Breast epithelium (tissue), 4 donors: ENCODE results near the gene NOL7. TPM values are rescaled to one million over a fixed set of nuclear protein-coding genes. Genes with fewer than 3 reads are reported as not detected.

Experiments used
- DNase-seq, 2 donors: peaks; one replicate each; pipeline ENCODE4 v3.0.0-alpha.2; 2019; ENCODE audit warnings: low spot score in 2 of 2
- H3K27ac ChIP-seq, 2 donors: fragments of 200-600 bp; sonication (generic) in 1 of 2; one replicate each; pipeline ENCODE4 v1.5.1; 2016 to 2019; ENCODE audit warnings: mild to moderate bottlenecking in 1 of 2
- H3K27me3 ChIP-seq, 2 donors: fragments of 200-600 bp; sonication (generic) in 1 of 2; one replicate each; pipeline versions ENCODE4 v1.5.1 to v1.6.0; 2017 to 2019; ENCODE audit warnings: control low read depth in 1 of 2, mild to moderate bottlenecking in 1 of 2
- H3K36me3 ChIP-seq: fragments of 200-600 bp; one replicate; pipeline ENCODE4 v1.5.1; 2019
- H3K4me1 ChIP-seq, 2 donors: fragments of 200-600 bp; sonication (generic); one replicate each; pipeline ENCODE4 v1.5.1; 2016 to 2019; ENCODE audit warnings: control low read depth in 1 of 2
- H3K4me3 ChIP-seq, 3 donors: fragments of 200-600 bp; sonication (generic); 1 replicate in 2 of 3; 2 replicates in 1 of 3; pipeline ENCODE4 v1.5.1; 2016 to 2019; ENCODE audit warnings: mild to moderate bottlenecking in 3 of 3, moderate library complexity in 2 of 3
- H3K9me3 ChIP-seq, 2 donors: fragments of 200-600 bp; sonication (generic) in 1 of 2; one replicate each; pipeline ENCODE4 v1.5.1; 2016 to 2019; ENCODE audit warnings: control low read depth in 1 of 2
- CTCF ChIP-seq, 3 donors: fragments of 450-650 bp; IDR thresholded peaks; one replicate each; pipeline ENCODE4 v1.5.1; 2016 to 2017; ENCODE audit warnings: antibody characterized with exemption in 3 of 3, mild to moderate bottlenecking in 3 of 3, moderate library complexity in 3 of 3
- POLR2A ChIP-seq: fragments of 450-650 bp; IDR thresholded peaks from one replicate; pipeline ENCODE4 v1.6.1; 2016; ENCODE audit warnings: antibody characterized with exemption, mild to moderate bottlenecking, moderate library complexity
- POLR2AphosphoS5 ChIP-seq, 3 donors: sonication (generic); formaldehyde crosslinking; IDR thresholded peaks; one replicate each; pipeline ENCODE4 v1.6.1; 2017; ENCODE audit warnings: antibody characterized with exemption in 3 of 3
- intact Hi-C: fragments of 100-400 bp; cut with DNase I; formaldehyde crosslinking; loops from one replicate; pipeline ENCODE4 v1.15.1; 2023; ENCODE audit warnings: low total_unique reads
- total RNA-seq, 3 donors: library from RNA; depleted of rRNA; stranded (reverse); fragments of >200 nt; gene quantifications; one replicate each; pipeline ENCODE4 v1.1.0, GENCODE V29; 2016

Gene NOL7
- total RNA-seq, 3 donors from 2014 or later = 75.7 to 83.4 (median 80.5) TPM

GRCh38 chr6:13575377-13575775 lies 39.8 kb upstream of the NOL7 start:
- Histone ChIP-seq H3K4me1 (no peaks in the 10 kb centered on the region), H3K36me3 (no peaks in the 10 kb centered on the region), H3K27me3 (no peaks in the 10 kb centered on the region), H3K27ac (peak overlapping the region; percentile 94 to 97), H3K4me3 (peak overlapping the region; percentile 76 to 87 (median 84)), H3K9me3 (no peaks in the 10 kb centered on the region)
- no peak for DNase-seq
- TF ChIP-seq CTCF (IDR thresholded peaks at IDR 0.05) (peak; percentile 62 to 82 (median 71)), POLR2A (no peak)
- intact Hi-C loops = no loop called here

DNA sequence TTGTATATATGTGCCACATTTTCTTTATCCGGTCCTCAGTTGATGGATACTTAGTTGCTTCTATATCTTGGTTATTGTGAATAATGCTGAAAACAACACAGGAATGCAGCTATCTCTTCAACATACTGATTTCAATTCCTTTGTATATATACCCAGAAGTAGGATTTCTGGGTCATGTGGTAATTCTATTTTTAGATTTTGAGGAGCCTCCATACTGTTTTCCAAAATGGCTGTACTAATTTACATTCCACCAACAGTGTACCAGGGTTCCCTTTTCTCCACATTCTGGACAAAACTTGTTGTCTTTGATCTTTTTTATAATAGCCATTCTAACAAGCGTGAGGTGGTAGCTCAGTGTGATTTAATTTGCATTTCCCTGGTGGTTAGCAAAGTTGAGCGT lies 39.1 kb upstream of the NOL7 start:
- Histone ChIP-seq H3K36me3 (no peaks in the 10 kb centered on the region), H3K4me1 (no peaks in the 10 kb centered on the region), H3K27ac (no peak overlapping the region), H3K9me3 (no peaks in the 10 kb centered on the region), H3K4me3 (no peak overlapping the region), H3K27me3 (no peaks in the 10 kb centered on the region)
- no peak for DNase-seq
- intact Hi-C loops = no loop called here
- TF ChIP-seq POLR2A = no peak
- TF ChIP-seq POLR2AphosphoS5 (IDR thresholded peaks at IDR 0.05) = no peak
- no peak for TF ChIP-seq CTCF (IDR thresholded peaks at IDR 0.05)

DNA sequence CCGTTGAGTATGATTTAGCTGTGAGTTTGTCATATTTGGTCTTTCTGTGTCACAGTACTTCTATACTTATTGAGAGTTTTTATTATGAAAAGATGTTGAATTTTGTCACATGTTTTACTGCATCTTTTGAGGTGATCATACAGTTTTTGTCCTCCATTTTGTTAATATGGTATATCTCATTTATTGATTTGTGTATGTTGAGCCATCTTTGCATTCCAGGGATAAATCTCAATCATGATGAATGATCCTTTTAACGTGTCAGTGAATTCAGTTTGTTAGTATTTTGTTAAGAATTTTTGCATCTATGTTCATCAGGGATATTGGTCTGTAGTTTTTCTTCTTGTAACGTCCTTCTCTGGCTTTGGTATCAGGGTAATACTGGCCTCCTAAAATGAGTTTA lies 37.2 kb upstream of the NOL7 start:
- DNase-seq = no peak
- Histone ChIP-seq H3K27ac (no peak overlapping the region), H3K36me3 (no peaks in the 10 kb centered on the region), H3K4me3 (no peak overlapping the region), H3K27me3 (no peaks in the 10 kb centered on the region), H3K9me3 (no peaks in the 10 kb centered on the region), H3K4me1 (no peaks in the 10 kb centered on the region)
- intact Hi-C loops = no loop called here
- TF ChIP-seq CTCF (IDR thresholded peaks at IDR 0.05) (no peak), POLR2AphosphoS5 (IDR thresholded peaks at IDR 0.05) (no peak), POLR2A (no peak)

DNA sequence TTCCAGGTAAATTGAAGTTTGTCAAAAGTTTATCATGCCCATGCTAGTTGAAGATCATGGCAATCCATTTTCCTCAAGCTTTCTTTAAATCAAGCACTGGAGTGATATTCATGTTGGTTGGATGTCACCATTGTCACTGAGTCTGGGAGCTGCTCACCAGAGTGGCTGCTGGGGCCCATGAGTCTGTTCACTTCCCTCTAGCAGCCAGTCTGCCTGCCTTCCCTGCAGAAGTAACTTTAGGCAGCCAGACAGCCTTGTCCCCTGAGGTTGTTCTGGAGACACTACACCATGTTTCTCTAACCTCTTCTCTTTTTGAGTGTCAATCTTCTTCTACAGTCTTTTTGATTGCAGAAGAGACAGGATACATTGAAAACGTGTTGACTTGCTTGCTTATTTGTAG lies 35.2 kb upstream of the NOL7 start:
- DNase-seq = no peak
- no peaks in the 10 kb centered on the region for H3K36me3 ChIP-seq
- H3K27ac ChIP-seq = no peak overlapping the region
- H3K4me3 ChIP-seq = no peak overlapping the region
- no peaks in the 10 kb centered on the region for H3K9me3 ChIP-seq
- no peaks in the 10 kb centered on the region for H3K27me3 ChIP-seq
- H3K4me1 ChIP-seq = no peaks in the 10 kb centered on the region
- no peak for TF ChIP-seq CTCF (IDR thresholded peaks at IDR 0.05)
- TF ChIP-seq POLR2A = no peak
- TF ChIP-seq POLR2AphosphoS5 (IDR thresholded peaks at IDR 0.05) = no peak
- intact Hi-C loops = no loop called here

DNA sequence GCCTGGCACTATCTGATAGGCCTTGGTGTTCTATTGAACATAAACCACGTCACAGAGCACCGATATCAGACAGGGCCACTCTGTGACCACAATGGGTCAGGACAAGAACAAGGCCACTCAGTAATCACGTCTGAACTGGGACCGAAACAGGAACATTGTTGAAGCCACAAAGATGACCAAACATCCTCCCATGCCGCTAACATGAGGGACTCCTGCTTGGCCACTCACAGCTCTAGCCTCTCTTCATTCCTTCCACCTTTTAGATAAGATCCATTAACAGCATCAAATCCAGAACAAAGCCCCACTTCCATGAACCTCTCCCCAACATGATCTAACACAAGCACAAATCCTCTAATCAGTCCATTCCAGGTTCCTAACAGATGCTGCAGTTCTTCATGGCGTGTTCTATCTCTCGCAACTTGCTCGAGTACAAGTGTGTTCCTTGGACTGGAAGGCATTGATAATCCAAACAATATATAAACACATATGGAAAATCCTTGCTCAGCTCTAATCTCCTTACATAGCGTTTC lies 33.4 kb upstream of the NOL7 start:
- Histone ChIP-seq H3K4me1 (no peaks in the 10 kb centered on the region), H3K4me3 (no peak overlapping the region), H3K27me3 (no peaks in the 10 kb centered on the region), H3K9me3 (no peaks in the 10 kb centered on the region), H3K36me3 (no peaks in the 10 kb centered on the region), H3K27ac (no peak overlapping the region)
- intact Hi-C loops = no loop called here
- no peak for DNase-seq
- no peak for TF ChIP-seq POLR2A
- TF ChIP-seq CTCF (IDR thresholded peaks at IDR 0.05) = no peak
- TF ChIP-seq POLR2AphosphoS5 (IDR thresholded peaks at IDR 0.05) = no peak
